H1 (cell line): ENCODE data around the gene PRDM10. TPM values are rescaled to one million over a fixed set of nuclear protein-coding genes. Genes with fewer than 3 reads are reported as not detected.

ENCODE experiments used
- CTCF ChIA-PET: fragments of 300-600 bp; sonication (Branson Sonifier 250); formaldehyde crosslinking; loops from one replicate; lab custom pipeline; 2021; ENCODE audit not compliant: partially characterized antibody; lab: Charles Lee
- POLR2A ChIA-PET: fragments of 300-600 bp; sonication (Branson Sonifier 250); formaldehyde crosslinking; loops from one replicate; lab custom pipeline; 2021; ENCODE audit warnings: inconsistent platforms; ENCODE audit not compliant: partially characterized antibody; lab: Charles Lee
- DNase-seq, 2 experiments: peaks; one replicate each; pipeline versions ENCODE4 v3.0.0 to v3.0.0-alpha.2; 2010 to 2022; ENCODE audit warnings: low spot score in 2 of 2, low read depth in 1 of 2, mixed read lengths in 1 of 2
- FAIRE-seq: peaks from 2 replicates; lab custom pipeline; 2011; peaks lifted over from hg19 to GRCh38; lab: Jason Lieb, UNC
- H2AFZ ChIP-seq: 2 replicates; pipeline ENCODE4 v1.8.1; 2012; ENCODE audit warnings: low read length, inconsistent platforms
- H2AK5ac ChIP-seq: 2 replicates; pipeline ENCODE4 v1.6.1; 2013; ENCODE audit warnings: low read depth, low read length
- H2BK120ac ChIP-seq: replicated peaks from 2 replicates; pipeline ENCODE3; 2013; ENCODE audit warnings: low read depth, low read length, inconsistent platforms
- H2BK12ac ChIP-seq: 2 replicates; pipeline ENCODE4 v1.6.1; 2013; ENCODE audit warnings: low read depth, low read length
- H2BK15ac ChIP-seq: 2 replicates; pipeline ENCODE4 v1.6.1; 2013; ENCODE audit warnings: low read length
- H2BK20ac ChIP-seq: 2 replicates; pipeline ENCODE4 v1.6.1; 2013; ENCODE audit warnings: low read length
- H2BK5ac ChIP-seq: 2 replicates; pipeline ENCODE4 v1.6.1; 2013; ENCODE audit warnings: low read depth, low read length
- H3K14ac ChIP-seq: 2 replicates; pipeline ENCODE4 v1.6.1; 2013; ENCODE audit warnings: inconsistent platforms; ENCODE audit not compliant: insufficient read length
- H3K18ac ChIP-seq: 2 replicates; pipeline ENCODE4 v1.6.1; 2013; ENCODE audit warnings: low read length; ENCODE audit errors: extremely low read depth
- H3K23ac ChIP-seq: 2 replicates; pipeline ENCODE4 v1.6.1; 2013; ENCODE audit warnings: inconsistent platforms; ENCODE audit not compliant: insufficient read length
- H3K23me2 ChIP-seq: 2 replicates; pipeline ENCODE4 v1.6.1; 2013; ENCODE audit warnings: low read depth, low read length
- H3K27ac ChIP-seq: 2 replicates; pipeline ENCODE4 v1.6.1; 2011; ENCODE audit warnings: low read depth, low read length, inconsistent platforms
- H3K27me3 ChIP-seq, 4 experiments: replicated peaks in 1 of 4; 1 replicate in 1 of 4; 2 replicates in 3 of 4; pipeline versions ENCODE4 v1.6.1 to v1.8.1; 2011 to 2013; ENCODE audit warnings: low read length in 3 of 4, mild to moderate bottlenecking in 3 of 4, inconsistent platforms in 2 of 4, mixed read lengths in 2 of 4, moderate library complexity in 1 of 4; ENCODE audit not compliant: control insufficient read depth in 3 of 4, insufficient read depth in 3 of 4; ENCODE audit errors: extremely low read depth in 1 of 4
- H3K36me3 ChIP-seq, 4 experiments: 2 replicates each; pipeline versions ENCODE4 v1.6.1 to v1.8.1; 2011 to 2013; ENCODE audit warnings: mild to moderate bottlenecking in 4 of 4, low read length in 3 of 4, moderate library complexity in 2 of 4, control low read depth in 1 of 4, inconsistent platforms in 1 of 4; ENCODE audit not compliant: insufficient read depth in 4 of 4, control insufficient read depth in 2 of 4
- H3K4ac ChIP-seq: replicated peaks from 2 replicates; pipeline ENCODE3; 2013; ENCODE audit warnings: low read length, low read depth, mixed read lengths, inconsistent platforms; ENCODE audit not compliant: insufficient read length
- H3K4me1 ChIP-seq, 4 experiments: replicated peaks in 1 of 4; 1 replicate in 1 of 4; 2 replicates in 3 of 4; pipeline versions ENCODE4 v1.6.1 to v1.8.1; 2011 to 2013; ENCODE audit warnings: low read length in 3 of 4, inconsistent platforms in 2 of 4, mixed read lengths in 1 of 4; ENCODE audit not compliant: insufficient read depth in 4 of 4, control insufficient read depth in 3 of 4
- H3K4me2 ChIP-seq, 2 experiments: 2 replicates each; pipeline versions ENCODE4 v1.6.1 to v1.8.1; 2011 to 2013; ENCODE audit warnings: low read depth in 2 of 2, low read length in 2 of 2, control low read depth in 1 of 2, inconsistent platforms in 1 of 2, mild to moderate bottlenecking in 1 of 2; ENCODE audit not compliant: insufficient read depth in 1 of 2
- H3K4me3 ChIP-seq, 4 experiments: fragments of 200-600, 300-600 bp in 1 of 4; sonication (generic), shearing (Covaris generic), sonication (Bioruptor Twin) in 1 of 4; 2 replicates each; pipeline versions ENCODE4 v1.5.1 to v1.8.1; 2011 to 2016; ENCODE audit warnings: low read length in 4 of 4, low read depth in 3 of 4, control low read depth in 2 of 4, inconsistent platforms in 2 of 4, mild to moderate bottlenecking in 2 of 4, mixed read lengths in 1 of 4, moderate library complexity in 1 of 4; ENCODE audit not compliant: insufficient read depth in 2 of 4; ENCODE audit errors: extremely low read depth in 1 of 4
- H3K56ac ChIP-seq: replicated peaks from 2 replicates; pipeline ENCODE3; 2013; ENCODE audit warnings: low read depth, mild to moderate bottlenecking, mixed read lengths, low read length, inconsistent platforms; ENCODE audit not compliant: insufficient read length
- H3K79me1 ChIP-seq: 2 replicates; pipeline ENCODE4 v1.6.1; 2013; ENCODE audit warnings: low read depth, low read length, control low read depth
- H3K79me2 ChIP-seq, 2 experiments: 2 replicates each; pipeline versions ENCODE4 v1.6.1 to v1.8.1; 2012 to 2013; ENCODE audit warnings: low read length in 2 of 2, mild to moderate bottlenecking in 2 of 2, inconsistent platforms in 1 of 2; ENCODE audit not compliant: insufficient read depth in 2 of 2, control insufficient read depth in 1 of 2
- H3K9ac ChIP-seq, 4 experiments: replicated peaks in 1 of 4; 1 replicate in 1 of 4; 2 replicates in 3 of 4; pipeline versions ENCODE4 v1.6.1 to v1.8.1; 2011 to 2013; ENCODE audit warnings: low read depth in 3 of 4, low read length in 3 of 4, control low read depth in 2 of 4, mild to moderate bottlenecking in 2 of 4, moderate library complexity in 2 of 4, inconsistent platforms in 1 of 4; ENCODE audit errors: extremely low read depth in 1 of 4
- H3K9me3 ChIP-seq, 2 experiments: 2 replicates each; pipeline versions ENCODE4 v1.6.1 to v1.8.1; 2012 to 2013; ENCODE audit warnings: mild to moderate bottlenecking in 2 of 2, moderate library complexity in 2 of 2, control low read depth in 1 of 2, inconsistent platforms in 1 of 2, low read depth in 1 of 2, low read length in 1 of 2, mixed read lengths in 1 of 2; ENCODE audit not compliant: insufficient read depth in 2 of 2
- H4K20me1 ChIP-seq, 2 experiments: replicated peaks in 1 of 2; 2 replicates each; pipeline versions ENCODE3 to v1.8.1; 2011 to 2013; ENCODE audit warnings: inconsistent platforms in 2 of 2, low read length in 2 of 2, mild to moderate bottlenecking in 1 of 2; ENCODE audit not compliant: insufficient read depth in 2 of 2, control insufficient read depth in 1 of 2
- H4K5ac ChIP-seq: 2 replicates; pipeline ENCODE4 v1.6.1; 2013; ENCODE audit warnings: low read length, low read depth, mixed read lengths, inconsistent platforms; ENCODE audit not compliant: insufficient read length
- H4K8ac ChIP-seq: 2 replicates; pipeline ENCODE4 v1.8.0; 2013; ENCODE audit warnings: mild to moderate bottlenecking, moderate library complexity, low read length, inconsistent platforms; ENCODE audit not compliant: insufficient read depth; ENCODE audit errors: extremely low read depth
- H4K91ac ChIP-seq: replicated peaks from 2 replicates; pipeline ENCODE3; 2013; ENCODE audit warnings: low read length, mixed read lengths, inconsistent platforms; ENCODE audit not compliant: insufficient read length
- EGR1 ChIP-seq: IDR thresholded peaks from 2 replicates; pipeline ENCODE4 v1.6.1; 2011; ENCODE audit warnings: low read depth, low read length, borderline replicate concordance
- POLR2AphosphoS5 ChIP-seq: IDR thresholded peaks from 2 replicates; pipeline ENCODE4 v1.6.1; 2011; ENCODE audit warnings: low read depth, low read length
- POU5F1 ChIP-seq: IDR thresholded peaks from 2 replicates; pipeline ENCODE4 v1.6.1; 2011; ENCODE audit warnings: low read depth, mild to moderate bottlenecking, low read length, moderate library complexity
- RNF2 ChIP-seq: fragments of 200-900, 300-1000 bp; sonication (generic); IDR thresholded peaks from 2 replicates; pipeline ENCODE4 v1.7.1; 2016; ENCODE audit warnings: borderline replicate concordance, low read depth, mild to moderate bottlenecking, antibody characterized with exemption, low read length; ENCODE audit not compliant: poor library complexity, severe bottlenecking; ENCODE audit errors: missing control alignments
- TEAD4 ChIP-seq: IDR thresholded peaks from 2 replicates; pipeline ENCODE4 v1.6.1; 2012; ENCODE audit warnings: low read depth, low read length, inconsistent platforms, mixed read lengths
- WGBS, 2 experiments: shearing (Covaris generic) in 1 of 2; methylation state at CpG; one replicate each; pipeline versions ENCODE4 v1.1.6 to v1.1.7; 2013 to 2015; ENCODE audit warnings: low lambda C conversion rate in 2 of 2, mixed read lengths in 2 of 2, inconsistent platforms in 1 of 2, low coverage in 1 of 2, missing lambda C conversion rate in 1 of 2; ENCODE audit not compliant: insufficient replicate concordance in 2 of 2, insufficient coverage in 1 of 2, insufficient read length in 1 of 2; ENCODE audit errors: extremely low coverage in 1 of 2, missing lambda C conversion rate in 1 of 2; 5-methylcytosine and 5-hydroxymethylcytosine counted together
- polyA plus RNA-seq, 7 experiments: library from polyadenylated mRNA; depleted of rRNA in 3 of 7; stranded (reverse) in 5 of 7; unstranded in 2 of 7; fragments of >200 nt in 5 of 7; fragments of 200-250 nt in 2 of 7; gene quantifications; 1 replicate in 5 of 7; 2 replicates in 1 of 7; 4 replicates in 1 of 7; pipeline versions ENCODE4 v1.2.1 to v1.2.3, GENCODE V29; 2011 to 2013; ENCODE audit warnings: missing spikeins in 2 of 7, mixed read lengths in 2 of 7
- total RNA-seq: library from RNA; stranded (reverse); fragmentation: NEBNext Ultra II Directional; extraction: Animal tissue kit (Norgen Biotek cat#: 25700); gene quantifications from 2 replicates; pipeline ENCODE4 v1.2.1, GENCODE V29; 2021

Gene PRDM10
- total and polyA plus RNA-seq, 2 of the 8 experiments (the other 6 are each of a cell fraction or from before 2014, with no cell fraction given): 15.5 to 19.2 TPM

DNA sequence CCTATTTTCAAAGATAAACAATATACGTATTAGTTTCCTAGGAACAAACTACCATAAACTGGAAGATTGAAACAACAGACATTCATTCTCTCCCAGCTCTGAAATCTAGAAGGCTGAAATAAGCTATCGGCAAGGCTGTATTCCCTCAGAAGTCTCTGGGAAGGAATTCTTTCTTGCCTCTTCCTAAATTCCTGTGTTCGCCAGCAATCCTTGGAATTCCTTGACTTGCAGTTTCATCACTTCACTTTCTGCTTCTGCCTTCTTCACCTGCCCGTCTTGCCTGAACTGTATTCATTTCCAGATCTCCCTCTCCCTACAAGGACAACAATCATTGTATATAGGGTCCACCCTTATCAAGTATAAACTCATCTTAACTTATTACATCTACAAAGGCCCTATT is 17.7 kb upstream of the PRDM10 start:
- Histone ChIP-seq H3K9ac (no peak overlapping the region), H3K4me3 (no peak overlapping the region), H2AFZ (no peak overlapping the region), H3K36me3 (no peaks in the 10 kb centered on the region), H3K4me1 (no peaks in the 10 kb centered on the region), H3K4me2 (peak overlapping the region; percentile 23 to 39; a peak in 1 of 4 replicates), H2BK12ac (no peak overlapping the region; the same call in 1 of the 2 replicates), H3K79me2 (no peaks in the 10 kb centered on the region), H3K14ac (no peak overlapping the region), H3K9me3 (peaks cover 5 to 14% of the 10 kb centered on the region in 2 experiments; a peak in 3 of 4 replicates), H4K5ac (no peak overlapping the region), H2BK20ac (no peak overlapping the region), H3K56ac (no peak overlapping the region), H3K4ac (no peak overlapping the region), H4K8ac (no peak overlapping the region), H3K18ac (no peak overlapping the region), H3K27me3 (no peaks in the 10 kb centered on the region), H4K91ac (no peak overlapping the region), H2BK120ac (no peak overlapping the region), H3K23me2 (no peaks in the 10 kb centered on the region), H2BK5ac (no peak overlapping the region), H3K27ac (no peak overlapping the region), H2AK5ac (no peak overlapping the region), H4K20me1 (no peaks in the 10 kb centered on the region), H2BK15ac (no peak overlapping the region), H3K79me1 (no peaks in the 10 kb centered on the region), H3K23ac (no peak overlapping the region)
- peak; percentile 78 for FAIRE-seq
- 62% methylated on average over 4 of the region's 4 CpGs; no CpG with 5 or more reads in 1 of the 2 experiments for WGBS, 2 experiments
- ChIA-PET CTCF (interaction anchor here (0.6 kb wide), 1 partner anchor 19 kb away, joined by 3 read pairs; no protein-coding TSS in a partner anchor), POLR2A (interaction anchor here (0.8 kb wide), 1 partner anchor 19 kb away, joined by 4 read pairs; no protein-coding TSS in a partner anchor)
- no peak for DNase-seq
- TF ChIP-seq RNF2 (no peak), POU5F1 (no peak), POLR2AphosphoS5 (no peak), TEAD4 (peak; percentile 97), EGR1 (no peak)
